Mammary epithelial cell (primary cell): ENCODE measurements around the gene STPG4.

Experiments used
- EZH2 ChIP-seq: IDR thresholded peaks from 2 replicates; pipeline ENCODE4 v1.6.1; 2012; ENCODE audit warnings: low read length, inconsistent platforms, borderline replicate concordance
- TF ChIP-seq, protein P1 (sequence below), 2 donors: IDR thresholded peaks in 1 of 2; conservative IDR thresholded peaks in 1 of 2; 2 replicates each; pipeline ENCODE4 v1.5.1; 2011 to 2012; ENCODE audit warnings: inconsistent platforms in 2 of 2, low read length in 2 of 2, mild to moderate bottlenecking in 2 of 2, control low read depth in 1 of 2, low read depth in 1 of 2; ENCODE audit not compliant: insufficient read depth in 1 of 2; ENCODE audit errors: extremely low read depth in 1 of 2

DNA sequence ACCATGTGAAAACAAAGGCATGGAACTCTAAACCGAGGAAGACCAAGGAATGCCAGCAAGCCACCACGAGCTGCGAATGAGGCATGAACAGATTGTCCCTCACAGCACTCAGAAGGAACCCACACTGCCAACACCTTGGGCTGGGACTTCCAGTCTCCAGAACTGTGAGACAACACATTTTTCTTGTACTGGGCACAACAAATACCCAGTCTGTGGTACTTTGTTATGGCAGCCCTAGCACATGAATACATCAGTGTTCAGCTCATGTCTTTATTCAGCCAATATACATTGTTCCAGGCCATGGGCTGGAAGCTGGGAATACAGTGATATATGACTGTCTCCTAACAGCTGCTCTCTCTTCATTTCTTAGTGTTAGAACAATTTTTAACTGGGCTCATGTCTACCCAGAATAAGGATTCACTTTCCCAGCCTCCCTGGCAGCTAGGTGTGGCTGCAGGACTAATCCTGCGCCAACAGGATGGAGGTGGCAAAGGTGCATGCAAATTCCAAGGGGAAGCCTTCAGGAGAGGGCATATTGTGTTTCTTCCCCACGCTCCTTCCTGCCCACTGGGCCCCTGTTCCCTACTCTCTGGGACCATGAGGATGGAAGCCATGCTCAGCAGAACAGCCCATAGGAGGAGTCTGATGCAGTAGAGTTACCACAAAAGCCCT lies 59.6 kb downstream of the STPG4 start:
- TF ChIP-seq, protein P1, sequence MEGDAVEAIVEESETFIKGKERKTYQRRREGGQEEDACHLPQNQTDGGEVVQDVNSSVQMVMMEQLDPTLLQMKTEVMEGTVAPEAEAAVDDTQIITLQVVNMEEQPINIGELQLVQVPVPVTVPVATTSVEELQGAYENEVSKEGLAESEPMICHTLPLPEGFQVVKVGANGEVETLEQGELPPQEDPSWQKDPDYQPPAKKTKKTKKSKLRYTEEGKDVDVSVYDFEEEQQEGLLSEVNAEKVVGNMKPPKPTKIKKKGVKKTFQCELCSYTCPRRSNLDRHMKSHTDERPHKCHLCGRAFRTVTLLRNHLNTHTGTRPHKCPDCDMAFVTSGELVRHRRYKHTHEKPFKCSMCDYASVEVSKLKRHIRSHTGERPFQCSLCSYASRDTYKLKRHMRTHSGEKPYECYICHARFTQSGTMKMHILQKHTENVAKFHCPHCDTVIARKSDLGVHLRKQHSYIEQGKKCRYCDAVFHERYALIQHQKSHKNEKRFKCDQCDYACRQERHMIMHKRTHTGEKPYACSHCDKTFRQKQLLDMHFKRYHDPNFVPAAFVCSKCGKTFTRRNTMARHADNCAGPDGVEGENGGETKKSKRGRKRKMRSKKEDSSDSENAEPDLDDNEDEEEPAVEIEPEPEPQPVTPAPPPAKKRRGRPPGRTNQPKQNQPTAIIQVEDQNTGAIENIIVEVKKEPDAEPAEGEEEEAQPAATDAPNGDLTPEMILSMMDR (conservative IDR thresholded peaks at IDR 0.05 in 1 of 2, IDR thresholded peaks at IDR 0.05 in 1 of 2; ENCODE audit: extremely low read depth in 1 of 2, insufficient read depth in 1 of 2, low read depth in 1 of 2, low read length in 2 of 2): no peak
- TF ChIP-seq EZH2: no peak
